Measurements from ENCODE around the gene LYZL1.

- TF ChIP-seq POLR2AphosphoS5 (IDR thresholded peaks at IDR 0.05; ENCODE audit: low read depth, low read length) (no peak), POLR2A (IDR thresholded peaks at IDR 0.05; ENCODE audit: low read depth, low read length) (no peak), TAF1 (IDR thresholded peaks at IDR 0.05; ENCODE audit: low read depth, low read length) (no peak), SPI1 (IDR thresholded peaks at IDR 0.05; ENCODE audit: low read depth, low read length) (no peak), POU2F2 (IDR thresholded peaks at IDR 0.05; ENCODE audit: low read depth, low read length) (no peak), PAX5 (IDR thresholded peaks at IDR 0.05; ENCODE audit: insufficient read depth, low read length, severe bottlenecking) (no peak)
Observed at GRCh38 chr10:29268011-29268410, 20.9 kb upstream of the LYZL1 start.

Data from GM12891 (cell line).